Natural killer cell (primary cell): Measurements from ENCODE around the gene TRIM51G. TPM values are rescaled to one million over a fixed set of nuclear protein-coding genes. Genes with fewer than 3 reads are reported as not detected.
"Not testable (repeated sequence)": the region's sequence is repeated elsewhere in the genome, so short reads cannot be mapped to it uniquely, and the experiment has no call there.

Source experiments
- ATAC-seq, 3 donors: fragments of 150-1000 bp in 2 of 3; fragments of 200-7000 bp in 1 of 3; cut with Tn5 transposase; 1 replicate in 1 of 3; 2 replicates in 2 of 3; pipeline ENCODE4 v1.10.0; 2021; ENCODE audit warnings: mild to moderate bottlenecking in 2 of 3, moderate library complexity in 2 of 3
- DNase-seq, 2 donors: peaks; one replicate each; pipeline versions ENCODE4 v3.0.0 to v3.0.0-alpha.2; 2013 to 2021; ENCODE audit warnings: mixed read lengths in 1 of 2
- H3K27ac ChIP-seq: one replicate; pipeline ENCODE4 v1.5.1; 2013; ENCODE audit warnings: mild to moderate bottlenecking, low read length
- H3K27me3 ChIP-seq: one replicate; pipeline ENCODE4 v1.6.1; 2013; ENCODE audit warnings: low read length; ENCODE audit not compliant: control insufficient read depth, insufficient read depth
- H3K36me3 ChIP-seq: one replicate; pipeline ENCODE4 v1.6.1; 2013; ENCODE audit warnings: low read length; ENCODE audit not compliant: control insufficient read depth, insufficient read depth
- H3K4me1 ChIP-seq: one replicate; pipeline ENCODE4 v1.6.1; 2013; ENCODE audit warnings: low read length; ENCODE audit not compliant: control insufficient read depth, insufficient read depth
- H3K4me3 ChIP-seq: one replicate; pipeline ENCODE4 v1.5.1; 2013; ENCODE audit warnings: low read length
- H3K9me3 ChIP-seq: one replicate; pipeline ENCODE4 v1.6.1; 2013; ENCODE audit warnings: low read length; ENCODE audit not compliant: control insufficient read depth, insufficient read depth
- H3K27ac Mint-ChIP-seq, 2 donors: one replicate each; pipeline ENCODE4 v1.8.0; 2022; ENCODE audit warnings: mild to moderate bottlenecking in 2 of 2, mixed read lengths in 2 of 2, moderate library complexity in 1 of 2
- H3K27me3 Mint-ChIP-seq, 2 donors: one replicate each; pipeline ENCODE4 v1.8.0; 2022; ENCODE audit warnings: low read depth in 2 of 2, mixed read lengths in 2 of 2
- H3K36me3 Mint-ChIP-seq: one replicate; pipeline ENCODE4 v1.8.0; 2022; ENCODE audit warnings: mixed read lengths
- H3K4me1 Mint-ChIP-seq, 2 donors: one replicate each; pipeline ENCODE4 v1.8.0; 2022; ENCODE audit warnings: mixed read lengths in 2 of 2
- H3K4me3 Mint-ChIP-seq: one replicate; pipeline ENCODE4 v1.8.0; 2022; ENCODE audit warnings: mild to moderate bottlenecking, moderate library complexity, mixed read lengths
- H3K9me3 Mint-ChIP-seq, 2 donors: one replicate each; pipeline ENCODE4 v1.8.0; 2022; ENCODE audit warnings: mixed read lengths in 2 of 2
- WGBS: methylation state at CpG from one replicate; pipeline ENCODE4 v1.1.7; 2013; ENCODE audit warnings: missing lambda C conversion rate; ENCODE audit not compliant: insufficient coverage; 5-methylcytosine and 5-hydroxymethylcytosine counted together
- intact Hi-C: fragments of 100-400 bp; cut with micrococcal nuclease; formaldehyde crosslinking; loops from one replicate; pipeline ENCODE4 v1.14.2; 2022
- total RNA-seq, 4 donors: library from RNA; stranded (reverse); fragments of 120-200 nt in 1 of 4; gene quantifications; one replicate each; pipeline versions ENCODE4 v1.2.3 to v1.2.4, GENCODE V29; 2013 to 2022

Gene TRIM51G
- total RNA-seq = not detected
- not detected for total RNA-seq (2013)

GRCh38 chr11:48983785-48984184 lies at the start of gene TRIM51G:
TRIM51G (minus strand) TSS chr11:48983885; CDS start chr11:48981695, 2,190 bp downstream.
- H3K27me3 ChIP-seq, DNase-seq, H3K27ac ChIP-seq, H3K4me1 Mint-ChIP-seq, H3K4me3 ChIP-seq, H3K27ac Mint-ChIP-seq, H3K9me3 ChIP-seq, H3K4me1 ChIP-seq, H3K36me3 ChIP-seq, H3K27me3 Mint-ChIP-seq, H3K4me3 Mint-ChIP-seq, intact Hi-C loops, ATAC-seq, H3K36me3 Mint-ChIP-seq: not testable (repeated sequence)
- peaks cover 10 to 12% of the 10 kb centered on the region in 2 donors for H3K9me3 Mint-ChIP-seq

DNA sequence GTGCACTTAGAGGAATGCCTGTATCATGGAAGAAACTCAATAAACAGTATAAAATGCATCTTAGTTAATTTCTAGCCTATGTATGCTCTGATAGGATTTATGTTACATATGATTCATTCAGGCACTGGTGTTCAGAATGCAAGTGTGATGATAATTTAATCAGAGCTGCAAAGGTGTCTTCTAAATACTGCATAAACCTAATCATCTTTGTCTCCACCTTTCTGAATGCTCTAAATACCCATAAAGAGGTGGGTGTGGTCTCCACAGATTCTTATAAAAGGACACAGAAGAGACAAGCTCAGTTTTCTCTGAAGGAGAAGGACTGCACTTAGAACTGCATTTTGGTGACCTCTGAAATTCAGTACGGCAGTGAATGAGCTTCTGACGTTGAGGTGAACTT lies 44.8 kb upstream of the TRIM51G start, which contains the start of gene TRIM49B:
TSS of gene TRIM49B (plus strand) at position 301 of the 400 bp plus-strand sequence. CDS start 2,777 bp downstream, outside the sequence.
- H3K9me3 ChIP-seq, H3K27me3 Mint-ChIP-seq, H3K4me1 ChIP-seq, ATAC-seq, H3K4me3 ChIP-seq, H3K4me3 Mint-ChIP-seq, H3K9me3 Mint-ChIP-seq, H3K27ac Mint-ChIP-seq, intact Hi-C loops, DNase-seq, H3K4me1 Mint-ChIP-seq, H3K27ac ChIP-seq, H3K36me3 ChIP-seq, H3K27me3 ChIP-seq, H3K36me3 Mint-ChIP-seq: not testable (repeated sequence)
- WGBS = no CpG with 5 or more reads among the region's 2 CpGs

DNA sequence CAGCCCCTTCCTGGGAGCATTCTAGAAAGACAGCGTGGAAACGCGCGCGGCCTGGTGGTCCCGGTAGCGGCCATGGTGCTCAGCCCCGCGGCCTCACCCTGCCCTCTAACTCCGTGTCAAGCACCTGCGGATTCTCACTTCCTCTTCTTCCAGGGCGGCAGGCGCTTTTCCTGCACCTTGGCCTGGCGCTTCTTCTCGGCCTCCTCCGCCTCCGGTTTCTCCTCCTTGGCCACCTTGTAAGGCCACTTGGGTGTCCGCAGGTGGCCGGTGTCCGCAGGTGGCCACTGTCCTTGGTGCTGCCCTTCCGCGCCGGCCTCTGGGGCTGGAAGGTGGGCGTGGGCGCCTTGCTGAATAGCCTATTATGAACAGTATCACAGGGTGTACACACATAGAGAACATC lies 15.1 kb downstream of the TRIM51G start:
- ATAC-seq, H3K27me3 ChIP-seq, DNase-seq, H3K4me3 ChIP-seq, H3K4me1 Mint-ChIP-seq, H3K9me3 ChIP-seq, intact Hi-C loops, H3K27ac Mint-ChIP-seq, H3K4me3 Mint-ChIP-seq, H3K36me3 Mint-ChIP-seq, H3K4me1 ChIP-seq, H3K36me3 ChIP-seq, H3K27ac ChIP-seq, H3K27me3 Mint-ChIP-seq, H3K9me3 Mint-ChIP-seq: not testable (repeated sequence)
- WGBS = 96% methylated on average over 25 of the region's 25 CpGs

- H3K36me3 ChIP-seq, H3K4me1 Mint-ChIP-seq, DNase-seq, H3K4me3 ChIP-seq, H3K4me1 ChIP-seq, H3K9me3 ChIP-seq, H3K27me3 ChIP-seq, intact Hi-C loops, ATAC-seq, H3K27ac ChIP-seq, H3K36me3 Mint-ChIP-seq, H3K27ac Mint-ChIP-seq, H3K4me3 Mint-ChIP-seq, H3K27me3 Mint-ChIP-seq: not testable (repeated sequence)
- WGBS = 87% methylated on average over 33 of the region's 35 CpGs
- H3K9me3 Mint-ChIP-seq = peaks cover 6 to 15% of the 10 kb centered on the region in 2 donors
These were observed 28.2 kb downstream of the TRIM51G start for GRCh38 chr11:48955315-48956049.

GRCh38 chr11:48945796-48946195 lies 37.9 kb downstream of the TRIM51G start:
- H3K36me3 ChIP-seq, ATAC-seq, H3K9me3 ChIP-seq, H3K4me1 Mint-ChIP-seq, H3K27ac ChIP-seq, H3K27me3 ChIP-seq, H3K4me3 Mint-ChIP-seq, H3K4me1 ChIP-seq, H3K36me3 Mint-ChIP-seq, intact Hi-C loops, DNase-seq, H3K27ac Mint-ChIP-seq, H3K4me3 ChIP-seq, H3K27me3 Mint-ChIP-seq: not testable (repeated sequence)
- peaks cover 9 to 11% of the 10 kb centered on the region in 2 donors for H3K9me3 Mint-ChIP-seq
- 83% methylated on average over 7 of the region's 7 CpGs for WGBS

Other genes starting within 250 kb of the TRIM51G start
- not detected for gene TRIM49B, start 44.9 kb upstream of the TRIM51G start, total RNA-seq
- gene TRIM64C, start 75.2 kb upstream of the TRIM51G start, total RNA-seq = not detected
- not detected for gene FOLH1, start 224.7 kb upstream of the TRIM51G start, total RNA-seq